Stimulated activated naive B cell treated with anti-CD40 and anti-IgM and Interleukin-4, amounts not matched to agents 10 μg/mL and 1 μg/mL and 100 μg/mL, for 72 hours (primary cell): ENCODE data around the gene DYNC1I1.
"Not testable (repeated sequence)": the region's sequence is repeated elsewhere in the genome, so short reads cannot be mapped to it uniquely, and the experiment has no call there.

Experiments used
- ATAC-seq, 2 donors: fragments of 150-1000 bp; cut with Tn5 transposase; replicated peaks; 2 replicates each; pipeline ENCODE4 v1.10.0; 2021; ENCODE audit warnings: moderate library complexity in 1 of 2
- DNase-seq: peaks from one replicate; pipeline ENCODE4 v3.0.0; 2021
- H3K27ac Mint-ChIP-seq: one replicate; pipeline ENCODE4 v1.8.0; 2022; ENCODE audit warnings: mild to moderate bottlenecking, mixed read lengths
- H3K27me3 Mint-ChIP-seq, 2 donors: one replicate each; pipeline ENCODE4 v1.8.0; 2022; ENCODE audit warnings: mixed read lengths in 2 of 2
- H3K36me3 Mint-ChIP-seq, 2 donors: one replicate each; pipeline ENCODE4 v1.8.0; 2022; ENCODE audit warnings: mixed read lengths in 2 of 2, mild to moderate bottlenecking in 1 of 2
- H3K4me1 Mint-ChIP-seq, 2 donors: one replicate each; pipeline ENCODE4 v1.8.0; 2022; ENCODE audit warnings: mixed read lengths in 2 of 2, mild to moderate bottlenecking in 1 of 2
- H3K4me3 Mint-ChIP-seq, 2 donors: one replicate each; pipeline ENCODE4 v1.8.0; 2022; ENCODE audit warnings: mild to moderate bottlenecking in 2 of 2, mixed read lengths in 2 of 2, moderate library complexity in 1 of 2
- H3K9me3 Mint-ChIP-seq, 2 donors: one replicate each; pipeline ENCODE4 v1.8.0; 2022; ENCODE audit warnings: mixed read lengths in 2 of 2, mild to moderate bottlenecking in 1 of 2

The DYNC1I1 gene

GRCh38 chr7:95919556-95919955 is 147.2 kb downstream of the DYNC1I1 start:
- ATAC-seq = no peak
- no peak overlapping the region for H3K4me3 Mint-ChIP-seq
- peaks cover 0 to 6% of the 10 kb centered on the region in 2 donors for H3K4me1 Mint-ChIP-seq
- no peak for DNase-seq
- peaks cover 0 to 11% of the 10 kb centered on the region in 2 donors for H3K27me3 Mint-ChIP-seq
- no peaks in the 10 kb centered on the region for H3K9me3 Mint-ChIP-seq
- H3K27ac Mint-ChIP-seq = no peak overlapping the region
- no peaks in the 10 kb centered on the region for H3K36me3 Mint-ChIP-seq

DNA sequence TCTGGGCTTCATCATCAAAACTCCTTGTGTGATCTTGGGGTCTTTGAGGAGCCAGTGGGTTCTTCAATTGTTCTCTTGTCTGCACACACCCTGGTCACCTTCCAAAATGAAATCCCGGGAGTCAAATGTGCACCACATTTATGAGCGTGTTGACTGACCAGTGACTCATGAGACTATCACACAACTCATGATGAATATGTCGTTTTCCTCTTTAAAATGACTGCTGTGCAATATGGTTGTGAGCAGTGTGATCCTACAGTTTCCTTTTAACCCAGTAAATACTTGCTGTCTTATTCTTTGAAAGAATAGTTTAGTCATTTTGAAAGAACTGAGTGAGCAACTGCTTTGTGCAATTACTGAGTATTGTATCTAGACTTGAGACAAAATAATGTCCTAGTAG is 149.2 kb downstream of the DYNC1I1 start:
- H3K4me3 Mint-ChIP-seq = no peak overlapping the region
- H3K27ac Mint-ChIP-seq = no peak overlapping the region
- DNase-seq (no peak), ATAC-seq (no peak)
- no peaks in the 10 kb centered on the region for H3K9me3 Mint-ChIP-seq
- H3K4me1 Mint-ChIP-seq = peaks cover 0 to 2% of the 10 kb centered on the region in 2 donors
- peaks cover 0 to 3% of the 10 kb centered on the region in 2 donors for H3K27me3 Mint-ChIP-seq
- H3K36me3 Mint-ChIP-seq = no peaks in the 10 kb centered on the region

- ATAC-seq = no peak
Observed at GRCh38 chr7:95922191-95922590, 149.8 kb downstream of the DYNC1I1 start.

DNA sequence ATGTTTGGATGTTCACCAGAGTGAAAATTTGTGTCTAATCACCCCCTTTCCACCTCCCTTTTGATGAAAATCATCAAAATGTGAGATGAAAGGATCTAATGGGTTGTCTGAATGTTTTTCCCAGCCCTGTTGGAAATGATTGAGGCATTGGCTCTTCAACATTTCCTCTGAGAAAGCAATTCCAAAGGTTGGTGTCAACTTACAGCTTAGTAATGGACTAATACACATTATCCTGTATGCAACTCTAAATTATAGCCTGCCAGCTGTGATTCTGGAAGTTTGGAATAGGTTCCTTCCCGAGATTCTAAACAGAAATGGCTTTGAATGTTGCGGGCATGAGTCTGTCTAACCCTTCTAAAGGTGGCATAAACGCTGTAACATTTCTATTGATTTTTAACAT is 152.9 kb downstream of the DYNC1I1 start:
- H3K27ac Mint-ChIP-seq = no peak overlapping the region
- H3K4me1 Mint-ChIP-seq = no peaks in the 10 kb centered on the region
- no peaks in the 10 kb centered on the region for H3K36me3 Mint-ChIP-seq
- H3K27me3 Mint-ChIP-seq = peaks cover 0 to 7% of the 10 kb centered on the region in 2 donors
- H3K4me3 Mint-ChIP-seq = no peak overlapping the region
- ATAC-seq (no peak), DNase-seq (no peak)
- H3K9me3 Mint-ChIP-seq = no peaks in the 10 kb centered on the region

More at GRCh38 chr7:95922191-95922590, 149.8 kb downstream of the DYNC1I1 start:
- no peak overlapping the region for H3K4me3 Mint-ChIP-seq
- H3K27me3 Mint-ChIP-seq = peaks cover 0 to under 1% of the 10 kb centered on the region in 2 donors
- H3K36me3 Mint-ChIP-seq = no peaks in the 10 kb centered on the region
- no peaks in the 10 kb centered on the region for H3K9me3 Mint-ChIP-seq
- H3K4me1 Mint-ChIP-seq = no peaks in the 10 kb centered on the region
- H3K27ac Mint-ChIP-seq = no peak overlapping the region
- DNase-seq = no peak

- no peak overlapping the region for H3K27ac Mint-ChIP-seq
- no peaks in the 10 kb centered on the region for H3K9me3 Mint-ChIP-seq
- H3K27me3 Mint-ChIP-seq = peaks cover 0 to 7% of the 10 kb centered on the region in 2 donors
- no peak overlapping the region for H3K4me3 Mint-ChIP-seq
- no peak for ATAC-seq
- no peaks in the 10 kb centered on the region for H3K4me1 Mint-ChIP-seq
- DNase-seq = no peak
- no peaks in the 10 kb centered on the region for H3K36me3 Mint-ChIP-seq
Observed at GRCh38 chr7:95925971-95926370, 153.6 kb downstream of the DYNC1I1 start.

DNA sequence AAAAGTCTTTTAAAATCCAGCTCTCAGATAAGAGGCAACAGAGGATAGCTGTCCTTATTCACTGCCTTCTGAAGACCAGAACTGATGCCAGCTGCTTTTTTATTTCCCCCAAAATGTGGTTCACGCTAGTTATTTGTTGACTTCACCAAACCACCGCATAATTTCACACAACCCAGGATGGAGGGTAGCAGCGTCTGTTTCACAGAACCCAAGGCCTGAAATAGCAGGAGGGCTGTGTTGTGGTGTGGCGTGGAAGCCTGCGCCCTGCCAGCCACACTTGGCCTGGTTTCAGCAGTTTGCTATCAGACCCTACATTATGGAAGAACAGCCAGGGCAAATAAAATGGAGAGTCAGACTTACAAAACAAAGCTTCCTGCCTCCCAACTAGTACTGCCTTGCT is 155.4 kb downstream of the DYNC1I1 start:
- no peak overlapping the region for H3K27ac Mint-ChIP-seq
- H3K27me3 Mint-ChIP-seq = peaks cover 0 to 7% of the 10 kb centered on the region in 2 donors
- no peak overlapping the region for H3K4me3 Mint-ChIP-seq
- no peaks in the 10 kb centered on the region for H3K4me1 Mint-ChIP-seq
- no peaks in the 10 kb centered on the region for H3K36me3 Mint-ChIP-seq
- DNase-seq (no peak), ATAC-seq (no peak)
- no peaks in the 10 kb centered on the region for H3K9me3 Mint-ChIP-seq

GRCh38 chr7:95929710-95930280 is 157.4 kb downstream of the DYNC1I1 start:
- Mint-ChIP-seq H3K9me3 (no peaks in the 10 kb centered on the region), H3K36me3 (no peaks in the 10 kb centered on the region), H3K4me3 (no peak overlapping the region), H3K27ac (no peak overlapping the region), H3K4me1 (no peaks in the 10 kb centered on the region), H3K27me3 (peaks cover 0 to 7% of the 10 kb centered on the region in 2 donors)
- ATAC-seq = no peak
- no peak for DNase-seq

DNA sequence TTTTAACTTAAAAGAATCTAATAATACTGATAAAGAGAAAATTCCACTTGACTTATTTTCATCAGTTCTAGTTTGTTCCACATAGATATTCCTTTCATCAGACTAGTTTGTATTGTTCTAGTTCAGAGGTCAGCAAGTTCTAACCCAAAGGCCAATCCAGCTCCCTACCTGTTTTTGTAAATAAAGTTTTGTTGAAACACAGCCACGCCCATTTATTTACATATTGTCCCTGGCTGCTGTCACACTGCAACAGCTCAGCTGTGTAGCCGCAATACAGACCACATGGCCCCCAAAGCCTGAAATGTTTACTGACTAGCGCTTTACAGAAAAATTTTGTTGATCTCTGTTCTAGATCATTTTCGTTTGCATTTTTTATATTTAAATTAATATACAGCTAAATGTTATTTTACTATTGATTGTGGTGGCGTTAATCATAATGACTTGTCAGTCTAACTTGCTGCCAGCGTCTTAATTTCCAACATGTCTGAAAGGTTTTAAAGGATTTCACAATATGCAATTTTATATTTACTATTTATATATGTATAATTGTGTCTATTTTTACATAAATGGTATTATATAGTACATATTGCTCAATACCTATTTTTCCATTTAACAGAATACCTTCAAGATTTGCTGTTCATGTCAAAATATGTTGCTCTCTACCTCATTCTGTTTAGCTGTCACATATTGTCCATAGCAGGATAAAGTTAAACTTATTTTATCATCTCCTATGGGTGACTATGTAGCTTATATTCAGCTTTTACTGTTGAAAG is 159.3 kb downstream of the DYNC1I1 start:
- peaks cover 0 to 7% of the 10 kb centered on the region in 2 donors for H3K27me3 Mint-ChIP-seq
- H3K4me1 Mint-ChIP-seq = no peaks in the 10 kb centered on the region
- no peaks in the 10 kb centered on the region for H3K36me3 Mint-ChIP-seq
- H3K4me3 Mint-ChIP-seq = no peak overlapping the region
- no peak overlapping the region for H3K27ac Mint-ChIP-seq
- DNase-seq (no peak), ATAC-seq (no peak)
- H3K9me3 Mint-ChIP-seq = no peaks in the 10 kb centered on the region

DNA sequence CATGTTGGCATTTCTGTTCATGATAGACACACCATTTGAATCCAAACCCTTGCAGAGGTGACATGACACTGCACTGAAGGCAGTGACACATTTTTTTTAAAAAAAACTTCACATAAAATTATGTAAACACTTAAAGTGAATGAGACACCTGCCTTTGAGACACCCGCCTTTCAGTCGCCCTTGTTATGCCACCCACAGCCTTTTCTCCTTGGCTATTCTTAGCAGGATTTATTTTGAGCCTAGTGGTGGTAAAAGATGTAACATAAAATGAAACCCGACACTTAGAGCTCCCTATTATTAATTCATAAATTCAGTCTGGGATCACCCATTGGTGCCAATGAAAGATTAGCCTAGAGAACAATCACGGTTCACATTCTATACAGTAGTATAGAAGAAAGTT is 161.3 kb downstream of the DYNC1I1 start:
- ATAC-seq = no peak
- Mint-ChIP-seq H3K9me3 (no peaks in the 10 kb centered on the region), H3K4me1 (no peaks in the 10 kb centered on the region), H3K27me3 (no peaks in the 10 kb centered on the region), H3K36me3 (no peaks in the 10 kb centered on the region), H3K4me3 (no peak overlapping the region), H3K27ac (no peak overlapping the region)
- no peak for DNase-seq

DNA sequence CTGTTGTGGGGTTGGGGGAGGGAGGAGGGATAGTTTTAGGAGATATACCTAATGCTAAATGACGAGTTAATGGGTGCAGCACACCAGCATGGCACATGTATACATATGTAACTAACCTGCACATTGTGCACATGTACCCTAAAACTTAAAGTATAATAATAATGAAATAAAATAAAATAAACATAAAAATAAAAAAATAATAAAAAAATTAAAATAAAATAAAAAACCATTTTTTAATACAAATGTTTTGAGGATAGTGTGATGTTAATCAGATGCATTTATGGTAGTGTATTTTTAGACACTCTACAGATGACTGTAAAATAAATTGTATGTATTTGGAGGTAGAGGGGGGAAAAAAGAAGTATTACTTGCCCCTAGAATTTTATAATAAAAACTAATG is 172.5 kb downstream of the DYNC1I1 start:
- not testable (repeated sequence) for H3K27me3 Mint-ChIP-seq, H3K4me1 Mint-ChIP-seq, DNase-seq, H3K27ac Mint-ChIP-seq, H3K4me3 Mint-ChIP-seq, ATAC-seq, H3K9me3 Mint-ChIP-seq, H3K36me3 Mint-ChIP-seq

DNA sequence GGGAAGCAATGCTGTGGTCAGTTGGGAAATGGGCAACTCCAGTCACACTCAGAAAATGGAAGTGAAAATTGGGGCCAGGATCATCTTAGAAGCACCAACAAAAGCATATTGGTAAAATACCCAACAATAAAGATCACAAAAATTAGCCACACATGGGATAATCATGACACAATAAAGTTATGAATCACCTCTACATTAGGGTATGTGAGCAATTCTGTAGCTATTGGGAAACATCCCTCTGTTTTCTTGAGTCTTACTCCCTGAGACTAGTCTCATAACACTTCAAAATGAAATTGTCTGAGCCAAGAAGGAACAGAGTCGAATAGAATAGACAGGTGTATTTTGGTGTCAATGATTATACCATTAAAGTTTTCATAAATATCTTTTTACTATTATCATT is 178.3 kb downstream of the DYNC1I1 start:
- no peak for ATAC-seq
- Mint-ChIP-seq H3K9me3 (no peaks in the 10 kb centered on the region), H3K4me3 (no peak overlapping the region), H3K27me3 (no peaks in the 10 kb centered on the region), H3K36me3 (no peaks in the 10 kb centered on the region), H3K27ac (no peak overlapping the region), H3K4me1 (no peaks in the 10 kb centered on the region)
- DNase-seq = no peak

DNA sequence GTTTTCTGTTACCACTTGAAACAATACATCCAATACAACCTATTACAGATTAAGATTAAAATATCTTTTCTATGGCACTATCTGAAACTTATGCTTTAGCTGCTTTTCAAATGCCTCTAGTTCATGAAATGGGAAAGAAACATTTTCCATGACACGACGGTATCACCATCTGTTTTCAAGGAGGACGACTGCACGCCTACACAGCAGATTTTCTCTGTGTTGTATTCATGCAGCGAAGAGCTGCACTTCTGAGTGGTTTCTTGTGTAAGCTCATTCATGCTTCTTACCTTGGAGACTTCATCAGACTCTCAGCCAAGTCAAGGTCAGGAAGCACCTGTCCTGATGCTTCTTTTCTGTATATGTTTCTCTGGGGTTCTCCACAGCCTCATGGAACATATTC is 179.2 kb downstream of the DYNC1I1 start:
- ATAC-seq (no peak), DNase-seq (no peak)
- no peaks in the 10 kb centered on the region for H3K4me1 Mint-ChIP-seq
- H3K9me3 Mint-ChIP-seq = no peaks in the 10 kb centered on the region
- H3K27me3 Mint-ChIP-seq = no peaks in the 10 kb centered on the region
- H3K4me3 Mint-ChIP-seq = no peak overlapping the region
- no peaks in the 10 kb centered on the region for H3K36me3 Mint-ChIP-seq
- no peak overlapping the region for H3K27ac Mint-ChIP-seq

DNA sequence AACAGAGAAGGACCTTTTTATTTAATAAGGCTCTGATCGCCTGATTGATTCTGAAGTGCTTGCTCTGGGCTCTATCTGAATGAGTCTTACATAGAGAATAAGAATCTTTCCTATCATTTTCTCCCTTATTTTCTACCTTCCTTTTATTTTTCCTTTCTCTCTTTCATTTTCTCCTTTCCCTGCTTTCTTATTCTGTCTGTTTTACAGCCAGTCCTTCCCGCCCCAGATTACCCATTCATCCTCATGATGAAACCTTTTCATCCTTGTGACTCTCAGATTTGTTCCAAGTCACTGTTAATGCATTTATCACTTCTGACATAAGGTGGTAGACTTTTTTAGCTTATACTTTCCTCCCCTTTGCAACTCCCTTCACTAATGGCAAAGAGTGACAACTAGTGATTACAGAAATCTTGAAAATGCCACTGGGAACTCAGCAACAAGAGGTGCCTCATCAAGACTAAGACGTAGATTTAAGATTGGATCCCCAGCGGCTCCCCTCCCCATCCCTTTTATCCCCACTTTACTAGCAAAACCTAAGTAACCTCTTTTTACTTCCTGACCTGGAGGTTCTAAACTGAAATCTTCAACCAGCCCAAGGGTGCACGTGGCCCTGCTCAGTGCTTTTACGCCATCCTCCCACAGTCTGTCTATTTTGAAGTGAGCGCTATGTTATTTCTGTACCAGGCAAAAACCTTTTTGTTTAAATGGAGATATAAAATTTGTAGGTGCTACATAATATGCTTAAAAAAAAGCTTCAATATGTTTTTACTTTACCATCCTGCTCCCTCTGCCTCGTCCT is 179.8 kb downstream of the DYNC1I1 start:
- Mint-ChIP-seq H3K27ac (no peak overlapping the region), H3K36me3 (no peaks in the 10 kb centered on the region), H3K4me1 (no peaks in the 10 kb centered on the region)

DNA sequence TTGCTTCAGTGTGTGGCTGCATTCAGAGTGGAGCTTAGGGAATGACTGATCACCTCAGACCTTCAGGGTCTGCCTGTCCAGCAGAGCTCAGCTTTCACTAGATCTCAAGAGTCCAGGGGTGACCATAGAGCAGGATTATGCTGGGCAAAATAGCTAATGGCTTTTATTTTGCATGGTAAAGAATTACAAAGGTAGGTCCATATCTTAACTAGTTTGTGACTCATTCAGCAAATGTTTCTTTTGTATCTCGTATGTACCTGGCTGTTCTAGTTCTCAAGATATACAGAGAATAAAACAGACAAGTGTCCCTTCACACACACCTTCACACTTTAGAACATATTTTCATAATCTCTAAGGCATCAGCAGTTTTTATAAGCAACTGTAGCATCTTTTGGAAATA is 180.5 kb downstream of the DYNC1I1 start:
- Mint-ChIP-seq H3K4me3 (no peak overlapping the region), H3K27ac (no peak overlapping the region)
- no peak for ATAC-seq

More for the DNA sequence above, 179.8 kb downstream of the DYNC1I1 start:
- no peaks in the 10 kb centered on the region for H3K27me3 Mint-ChIP-seq
- H3K4me3 Mint-ChIP-seq = no peak overlapping the region
- DNase-seq = no peak
- ATAC-seq = no peak
- H3K9me3 Mint-ChIP-seq = no peaks in the 10 kb centered on the region

DNA sequence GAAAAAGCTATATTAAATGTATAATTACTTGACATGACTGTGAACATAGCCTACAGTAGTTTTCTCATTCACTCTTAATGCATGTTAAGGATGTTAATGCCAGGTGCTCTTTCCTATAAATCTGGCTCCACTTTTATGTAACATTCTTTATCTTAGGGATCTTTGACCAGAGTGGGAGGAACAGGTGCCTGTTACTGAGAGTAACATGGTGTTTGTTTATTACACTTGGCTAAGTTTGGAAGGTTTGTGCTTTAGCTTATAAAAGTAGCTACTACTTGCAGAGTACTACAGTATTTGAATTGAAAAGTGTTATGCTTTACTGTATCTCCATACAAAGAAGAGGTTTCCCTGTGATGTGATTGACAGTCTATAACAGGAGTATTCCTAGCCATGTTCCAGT is 183.4 kb downstream of the DYNC1I1 start:
- no peak overlapping the region for H3K27ac Mint-ChIP-seq
- ATAC-seq = no peak
- H3K36me3 Mint-ChIP-seq = no peaks in the 10 kb centered on the region
- DNase-seq = no peak
- H3K27me3 Mint-ChIP-seq = no peaks in the 10 kb centered on the region
- no peaks in the 10 kb centered on the region for H3K4me1 Mint-ChIP-seq
- H3K4me3 Mint-ChIP-seq = no peak overlapping the region
- no peaks in the 10 kb centered on the region for H3K9me3 Mint-ChIP-seq

More for the DNA sequence above, 180.5 kb downstream of the DYNC1I1 start:
- H3K36me3 Mint-ChIP-seq = no peaks in the 10 kb centered on the region
- no peak for DNase-seq
- H3K4me1 Mint-ChIP-seq = no peaks in the 10 kb centered on the region
- no peaks in the 10 kb centered on the region for H3K27me3 Mint-ChIP-seq
- no peaks in the 10 kb centered on the region for H3K9me3 Mint-ChIP-seq
